MM.1S (cell line): ENCODE measurements around the gene HNF4A.

Experiments
- DNase-seq: peaks from one replicate; pipeline ENCODE4 v3.0.0-alpha.2; 2015
- H2AFZ ChIP-seq: fragments of 300-600 bp; sonication (generic); 2 replicates; pipeline ENCODE4 v1.6.0; 2016; ENCODE audit warnings: antibody characterized with exemption, low read length
- H3F3A ChIP-seq: fragments of 300-600 bp; sonication (generic); 2 replicates; pipeline ENCODE4 v1.6.1; 2016; ENCODE audit warnings: mild to moderate bottlenecking, antibody characterized with exemption, low read length, moderate library complexity, mixed read lengths; ENCODE audit not compliant: insufficient read depth
- H3K27ac ChIP-seq: fragments of 300-600 bp; sonication (generic); 2 replicates; pipeline ENCODE4 v1.5.1; 2016; ENCODE audit warnings: mild to moderate bottlenecking, low read length
- H3K27me3 ChIP-seq: fragments of 300-600 bp; sonication (generic); replicated peaks from 2 replicates; pipeline ENCODE4 v1.6.0; 2016; ENCODE audit warnings: low read length; ENCODE audit not compliant: insufficient read depth
- H3K36me3 ChIP-seq: fragments of 300-600 bp; sonication (generic); replicated peaks from 2 replicates; pipeline ENCODE4 v1.6.1; 2016; ENCODE audit warnings: mild to moderate bottlenecking, low read length, mixed read lengths; ENCODE audit not compliant: insufficient read depth
- H3K4me1 ChIP-seq: fragments of 300-600 bp; sonication (generic); 2 replicates; pipeline ENCODE4 v1.6.1; 2016; ENCODE audit warnings: low read length, mixed read lengths
- H3K4me2 ChIP-seq: fragments of 300-600 bp; sonication (generic); 2 replicates; pipeline ENCODE4 v1.6.0; 2016; ENCODE audit warnings: low read depth, low read length
- H3K4me3 ChIP-seq: fragments of 300-600 bp; sonication (generic); 2 replicates; pipeline ENCODE4 v1.5.1; 2016; ENCODE audit warnings: low read length, mixed read lengths
- H3K79me2 ChIP-seq: fragments of 300-600 bp; sonication (generic); 2 replicates; pipeline ENCODE4 v1.6.1; 2016; ENCODE audit warnings: mixed run types, low read length, mixed read lengths
- H3K9ac ChIP-seq: fragments of 300-600 bp; sonication (generic); 2 replicates; pipeline ENCODE4 v1.6.1; 2016; ENCODE audit warnings: low read length, mixed read lengths
- H3K9me2 ChIP-seq: fragments of 300-600 bp; sonication (generic); replicated peaks from 2 replicates; pipeline ENCODE4 v1.6.1; 2016; ENCODE audit warnings: mild to moderate bottlenecking, low read length, mixed read lengths; ENCODE audit not compliant: insufficient read depth
- H3K9me3 ChIP-seq: fragments of 300-600 bp; sonication (generic); replicated peaks from 2 replicates; pipeline ENCODE4 v1.6.1; 2016; ENCODE audit warnings: mild to moderate bottlenecking, low read length, mixed read lengths; ENCODE audit not compliant: insufficient read depth
- H4K20me1 ChIP-seq: fragments of 300-600 bp; sonication (generic); 2 replicates; pipeline ENCODE4 v1.6.1; 2016; ENCODE audit warnings: mild to moderate bottlenecking, low read length, moderate library complexity, mixed read lengths; ENCODE audit not compliant: insufficient read depth
- CTCF ChIP-seq: fragments of 300-600 bp; sonication (generic); IDR thresholded peaks from 2 replicates; pipeline ENCODE4 v1.5.1; 2016; ENCODE audit warnings: antibody characterized with exemption, low read length, mixed read lengths
- EZH2 ChIP-seq: fragments of 300-600 bp; sonication (generic); optimal IDR thresholded peaks from 2 replicates; pipeline ENCODE3; 2017; ENCODE audit warnings: low read depth, mild to moderate bottlenecking, antibody characterized with exemption, low read length, mixed read lengths
- EZH2phosphoT487 ChIP-seq: fragments of 300-600 bp; sonication (generic); IDR thresholded peaks from 2 replicates; pipeline ENCODE4 v1.6.1; 2018; ENCODE audit warnings: antibody characterized with exemption, low read length

HNF4A gene

DNA sequence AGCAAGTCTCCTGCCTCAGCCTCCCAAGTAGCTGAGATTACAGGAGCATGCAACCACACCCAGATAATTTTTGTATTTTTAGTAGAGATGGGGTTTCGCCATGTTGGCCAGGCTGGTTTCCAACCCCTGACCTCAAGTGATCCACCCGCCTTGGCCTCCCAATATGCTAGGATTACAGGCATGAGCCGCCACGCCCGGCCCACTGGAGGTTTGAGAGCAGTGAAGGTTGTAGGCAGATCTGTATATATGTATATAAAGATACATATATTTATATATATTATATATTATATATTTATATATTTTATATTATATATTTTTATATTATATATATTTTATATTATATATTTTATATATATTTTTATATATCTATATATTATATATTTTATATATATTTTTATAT is 82.0 kb downstream of the HNF4A start:
- H3K4me2 ChIP-seq: no peak overlapping the region
- H3K4me3 ChIP-seq: no peak overlapping the region
- DNase-seq: no peak
- no peaks in the 10 kb centered on the region for H3K9me2 ChIP-seq
- no peak overlapping the region for H3K27ac ChIP-seq
- H3K79me2 ChIP-seq: no peaks in the 10 kb centered on the region
- H3K9me3 ChIP-seq: no peaks in the 10 kb centered on the region
- no peaks in the 10 kb centered on the region for H3K36me3 ChIP-seq
- TF ChIP-seq CTCF (no peak), EZH2 (no peak), EZH2phosphoT487 (no peak)
- H3F3A ChIP-seq: no peaks in the 10 kb centered on the region
- H3K4me1 ChIP-seq: no peaks in the 10 kb centered on the region
- H3K27me3 ChIP-seq: peaks cover under 1% of the 10 kb centered on the region; the same call in 1 of the 2 replicates
- H2AFZ ChIP-seq: no peak overlapping the region
- no peaks in the 10 kb centered on the region for H4K20me1 ChIP-seq
- no peak overlapping the region for H3K9ac ChIP-seq

- Histone ChIP-seq H4K20me1 (no peaks in the 10 kb centered on the region), H3K27ac (no peak overlapping the region), H3K27me3 (no peaks in the 10 kb centered on the region), H3K79me2 (no peaks in the 10 kb centered on the region), H3F3A (no peaks in the 10 kb centered on the region), H3K4me2 (no peak overlapping the region), H3K9me3 (no peaks in the 10 kb centered on the region), H3K9ac (no peak overlapping the region), H2AFZ (no peak overlapping the region), H3K4me3 (no peak overlapping the region), H3K36me3 (no peaks in the 10 kb centered on the region), H3K4me1 (no peaks in the 10 kb centered on the region), H3K9me2 (no peaks in the 10 kb centered on the region)
- no peak for DNase-seq
- no peak for TF ChIP-seq CTCF
- TF ChIP-seq EZH2: no peak
- no peak for TF ChIP-seq EZH2phosphoT487
Measured at GRCh38 chr20:44438782-44439181, 83.3 kb downstream of the HNF4A start.

- H3K4me3 ChIP-seq: no peak overlapping the region
- no peak overlapping the region for H2AFZ ChIP-seq
- H3F3A ChIP-seq: no peaks in the 10 kb centered on the region
- no peak for DNase-seq
- H3K9me2 ChIP-seq: no peaks in the 10 kb centered on the region
- H3K9me3 ChIP-seq: no peaks in the 10 kb centered on the region
- TF ChIP-seq EZH2 (no peak), EZH2phosphoT487 (no peak), CTCF (no peak)
- H3K4me2 ChIP-seq: no peak overlapping the region
- H3K36me3 ChIP-seq: no peaks in the 10 kb centered on the region
- no peaks in the 10 kb centered on the region for H3K79me2 ChIP-seq
- no peaks in the 10 kb centered on the region for H4K20me1 ChIP-seq
- H3K27me3 ChIP-seq: no peaks in the 10 kb centered on the region
- H3K27ac ChIP-seq: no peak overlapping the region
- H3K4me1 ChIP-seq: no peaks in the 10 kb centered on the region
- no peak overlapping the region for H3K9ac ChIP-seq
Measured at GRCh38 chr20:44439318-44439717, 83.8 kb downstream of the HNF4A start.
